Measurements from ENCODE around the gene CAMK2G.

DNA sequence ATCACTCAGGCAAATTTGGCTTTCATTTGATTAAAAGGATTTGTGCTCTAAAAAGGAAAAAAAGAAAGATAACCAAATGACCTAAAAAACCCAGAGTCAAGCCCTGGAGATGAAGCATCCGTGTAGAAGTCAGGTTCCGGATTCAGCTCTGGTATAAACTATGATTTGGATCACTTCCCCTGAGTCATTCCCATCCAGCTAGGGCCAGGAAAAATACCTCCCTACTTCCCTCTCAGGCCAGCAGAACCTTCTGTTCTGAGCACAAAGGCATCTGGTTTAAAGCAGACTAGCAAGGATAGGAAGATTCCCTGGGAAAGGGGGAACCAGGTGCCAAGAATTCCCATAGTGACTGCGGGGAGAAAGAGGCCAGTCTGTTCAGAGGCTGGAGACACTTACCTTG lies 37.3 kb downstream of the CAMK2G start:
- TF ChIP-seq POLR2A (IDR thresholded peaks at IDR 0.05) (no peak), EP300 (IDR thresholded peaks at IDR 0.05) (no peak)
- TF ChIP-seq, protein P1, sequence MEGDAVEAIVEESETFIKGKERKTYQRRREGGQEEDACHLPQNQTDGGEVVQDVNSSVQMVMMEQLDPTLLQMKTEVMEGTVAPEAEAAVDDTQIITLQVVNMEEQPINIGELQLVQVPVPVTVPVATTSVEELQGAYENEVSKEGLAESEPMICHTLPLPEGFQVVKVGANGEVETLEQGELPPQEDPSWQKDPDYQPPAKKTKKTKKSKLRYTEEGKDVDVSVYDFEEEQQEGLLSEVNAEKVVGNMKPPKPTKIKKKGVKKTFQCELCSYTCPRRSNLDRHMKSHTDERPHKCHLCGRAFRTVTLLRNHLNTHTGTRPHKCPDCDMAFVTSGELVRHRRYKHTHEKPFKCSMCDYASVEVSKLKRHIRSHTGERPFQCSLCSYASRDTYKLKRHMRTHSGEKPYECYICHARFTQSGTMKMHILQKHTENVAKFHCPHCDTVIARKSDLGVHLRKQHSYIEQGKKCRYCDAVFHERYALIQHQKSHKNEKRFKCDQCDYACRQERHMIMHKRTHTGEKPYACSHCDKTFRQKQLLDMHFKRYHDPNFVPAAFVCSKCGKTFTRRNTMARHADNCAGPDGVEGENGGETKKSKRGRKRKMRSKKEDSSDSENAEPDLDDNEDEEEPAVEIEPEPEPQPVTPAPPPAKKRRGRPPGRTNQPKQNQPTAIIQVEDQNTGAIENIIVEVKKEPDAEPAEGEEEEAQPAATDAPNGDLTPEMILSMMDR (IDR thresholded peaks at IDR 0.05), result no peak

Measured in ovary (tissue), 3 donors.